ENCODE measurements around the gene MOBP. TPM values are rescaled to one million over a fixed set of nuclear protein-coding genes. Genes with fewer than 3 reads are reported as not detected.
A peak's percentile ranks its signal among the peaks of the same experiment; 100 is the strongest.

MOBP gene
- total and polyA plus RNA-seq, 9 of the 15 experiments (the other 6 are each of a cell fraction or from before 2014, with no cell fraction given) = 0.09 to 0.33 (median 0.11) TPM; not detected in 4

DNA sequence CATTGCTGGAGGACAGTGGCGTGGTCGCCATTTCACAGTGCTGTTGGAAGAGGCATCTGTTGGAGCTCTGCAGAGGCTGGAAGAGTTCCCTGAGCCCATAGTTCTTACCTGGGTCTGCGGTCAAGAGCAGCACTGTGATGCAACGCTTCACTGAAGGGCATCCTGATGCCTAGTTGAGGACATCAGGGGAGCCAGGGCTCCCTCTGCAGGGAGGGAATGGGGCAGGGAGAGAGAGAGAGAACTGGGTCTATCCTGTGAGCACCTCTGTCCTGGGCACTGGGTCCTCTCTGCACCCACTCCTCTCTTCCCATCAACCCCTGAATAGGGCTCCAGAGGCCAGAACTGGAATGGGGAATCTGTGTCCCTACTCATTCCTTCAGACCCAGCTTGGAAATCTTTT is 23.9 kb upstream of the MOBP start (continued):
- TF ChIP-seq RAD21 (CRISPR knock-in tag; conservative IDR thresholded peaks at IDR 0.05 in 1 of 2, IDR thresholded peaks at IDR 0.05 in 1 of 2) = peak; percentile 17 to 56; a peak in 3 of 4 replicates

DNA sequence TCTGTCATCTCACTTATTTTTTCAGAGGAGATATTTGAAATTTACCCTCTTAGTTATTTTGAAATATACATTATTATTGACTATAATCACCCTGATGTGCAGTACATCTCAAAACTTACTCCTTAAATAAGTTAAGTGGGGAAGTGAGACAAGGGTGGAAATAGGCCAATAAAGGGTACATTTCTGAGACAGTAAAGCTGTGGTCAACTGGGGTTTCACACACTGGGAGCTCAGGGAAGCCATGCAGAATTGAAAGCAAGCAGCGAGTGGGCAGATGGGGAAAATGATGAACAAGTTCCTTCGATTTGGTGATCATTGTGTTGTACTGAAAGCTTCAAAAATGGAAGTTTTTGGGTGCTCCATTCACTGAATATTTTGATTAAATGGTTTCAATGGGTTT is 21.6 kb upstream of the MOBP start:
- Histone ChIP-seq H4K20me1 (replicated peaks; ENCODE audit: control insufficient read depth, insufficient read depth, low read length) (no peaks in the 10 kb centered on the region), H3K36me3 (ENCODE audit: control insufficient read depth, insufficient read depth, low read length) (no peaks in the 10 kb centered on the region), H3K9me3 (replicated peaks; ENCODE audit: control insufficient read depth, insufficient read depth, low read depth, low read length) (no peaks in the 10 kb centered on the region), H3K9ac (ENCODE audit: insufficient read depth in 1 of 2, low read depth in 2 of 2, low read length in 2 of 2) (no peak overlapping the region), H3K27me3 (ENCODE audit: control insufficient read depth in 2 of 2, insufficient read depth in 2 of 2, low read length in 2 of 2) (peaks cover 14 to 18% of the 10 kb centered on the region in 2 experiments), H3K4me3 (no peak overlapping the region), H3K4me2 (ENCODE audit: insufficient read depth, low read length) (no peak overlapping the region), H3K4me1 (replicated peaks in 1 of 2; ENCODE audit: control insufficient read depth in 2 of 2, insufficient read depth in 2 of 2, low read length in 2 of 2) (peaks cover 0 to 12% of the 10 kb centered on the region in 2 experiments; a peak in 2 of 5 replicates), H3K9me1 (ENCODE audit: control insufficient read depth, insufficient read depth, low read length) (no peaks in the 10 kb centered on the region), H3K27ac (ENCODE audit: extremely low read depth, low read depth, low read length) (no peak overlapping the region), H3K79me2 (ENCODE audit: control insufficient read depth, insufficient read depth, low read length) (no peaks in the 10 kb centered on the region), H2AFZ (ENCODE audit: low read depth, low read length) (no peak overlapping the region)
- no peak for ATAC-seq
- BruUV-seq (replicated peaks) = no TSS peak
- TF ChIP-seq NR4A1 (CRISPR knock-in tag; IDR thresholded peaks at IDR 0.05) (no peak), NR4A1 (tag; IDR thresholded peaks at IDR 0.05) (no peak), BACH1 (tag; IDR thresholded peaks at IDR 0.05) (no peak), HMGN3 (IDR thresholded peaks at IDR 0.05; ENCODE audit: borderline replicate concordance, extremely low read depth, insufficient read length, low read depth, low read length) (no peak), ETV6 (IDR thresholded peaks at IDR 0.05; ENCODE audit: borderline replicate concordance in 1 of 2, low read depth in 2 of 2, low read length in 1 of 2) (no peak), ETV6 (CRISPR knock-in tag; IDR thresholded peaks at IDR 0.05; ENCODE audit: borderline replicate concordance) (no peak), ZNF79 (CRISPR knock-in tag; IDR thresholded peaks at IDR 0.05; ENCODE audit: low read depth) (no peak), NFE2L1 (tag; IDR thresholded peaks at IDR 0.05; ENCODE audit: borderline replicate concordance, low read depth) (no peak), GTF2F1 (IDR thresholded peaks at IDR 0.05; ENCODE audit: low read depth, low read length) (no peak), C11orf30 (IDR thresholded peaks at IDR 0.05; ENCODE audit: low read depth) (no peak), NCOA6 (IDR thresholded peaks at IDR 0.05) (no peak)
- DNase-seq (ENCODE audit: extremely low read depth in 1 of 4, low spot score in 3 of 4) = no peak
- intact Hi-C loops (cut with micrococcal nuclease) (loop anchor here (5.0 to 10.0 kb wide), 2 partner anchors 546 to 729 kb away; no protein-coding TSS in a partner anchor), in situ Hi-C loops (cut with MboI) (no loop called here)
- CTCF ChIA-PET (ENCODE audit: low intra/inter-chr PET ratio) = interaction anchor here (0.8 to 3.0 kb wide), 2 partner anchors 13 to 52 kb away, joined by 3 to 30 read pairs; no protein-coding TSS in a partner anchor
- FAIRE-seq = no peak
- POLR2A ChIA-PET = interaction anchor here (0.6 to 1.3 kb wide), 4 partner anchors 11 to 68 kb away, joined by 3 to 4 read pairs (median 3); no protein-coding TSS in a partner anchor
- 0% methylated on average over 2 of the region's 2 CpGs for WGBS (ENCODE audit: insufficient coverage, low coverage, missing lambda C conversion rate)

All from K562 (cell line).